Activated CD8-positive, alpha-beta T cell treated with anti-CD3 and anti-CD28 coated beads for 36 hours (primary cell): ENCODE data around the gene PTPRH. TPM values are rescaled to one million over a fixed set of nuclear protein-coding genes. Genes with fewer than 3 reads are reported as not detected.

Source experiments
- ATAC-seq: fragments of 200-7000 bp; cut with Tn5 transposase; one replicate; pipeline ENCODE4 v1.10.0; 2021; ENCODE audit warnings: mild to moderate bottlenecking, moderate library complexity
- CTCF ChIA-PET: fragments of 350-600 bp; sonication (Branson Sonifier 250); formaldehyde crosslinking; loops from one replicate; lab custom pipeline; 2021; ENCODE audit warnings: antibody characterized with exemption; lab: Charles Lee
- POLR2A ChIA-PET: fragments of 350-600 bp; sonication (Branson Sonifier 250); formaldehyde crosslinking; loops from one replicate; lab custom pipeline; 2021; ENCODE audit warnings: antibody characterized with exemption; lab: Charles Lee
- DNase-seq: peaks from one replicate; pipeline ENCODE4 v3.0.0-alpha.2; 2020
- H3K27ac Mint-ChIP-seq: one replicate; pipeline ENCODE4 v1.8.0; 2021; ENCODE audit warnings: mild to moderate bottlenecking, mixed read lengths
- H3K27me3 Mint-ChIP-seq: one replicate; pipeline ENCODE4 v1.8.0; 2021; ENCODE audit warnings: mixed read lengths
- H3K36me3 Mint-ChIP-seq: one replicate; pipeline ENCODE4 v1.8.0; 2021; ENCODE audit warnings: low read depth, mixed read lengths
- H3K4me1 Mint-ChIP-seq: one replicate; pipeline ENCODE4 v1.8.0; 2021; ENCODE audit warnings: low read depth, mixed read lengths
- H3K4me3 Mint-ChIP-seq: one replicate; pipeline ENCODE4 v1.8.0; 2021; ENCODE audit warnings: mild to moderate bottlenecking, moderate library complexity, mixed read lengths
- H3K9me3 Mint-ChIP-seq: one replicate; pipeline ENCODE4 v1.8.0; 2021; ENCODE audit warnings: mixed read lengths
- intact Hi-C: fragments of 100-400 bp; cut with micrococcal nuclease; formaldehyde crosslinking; loops from one replicate; pipeline ENCODE4 v1.10.0; 2022
- total RNA-seq, 2 experiments: library from RNA; stranded (reverse); gene quantifications; one replicate each; pipeline ENCODE4 v1.2.3, GENCODE V29; 2021
- TF ChIP-seq, protein P1 (sequence below): fragments of 200-600 bp; IDR thresholded peaks from one replicate; pipeline ENCODE4 v1.8.0; 2022; ENCODE audit warnings: antibody characterized with exemption, mild to moderate bottlenecking

The PTPRH gene
- total RNA-seq, 2 experiments from 2014 or later, result not detected

- ChIA-PET CTCF (no interaction called here), POLR2A (interaction anchor here (0.9 to 1.3 kb wide), 2 partner anchors 10 to 14 kb away, joined by 3 read pairs; no protein-coding TSS in a partner anchor)
- TF ChIP-seq, protein P1, sequence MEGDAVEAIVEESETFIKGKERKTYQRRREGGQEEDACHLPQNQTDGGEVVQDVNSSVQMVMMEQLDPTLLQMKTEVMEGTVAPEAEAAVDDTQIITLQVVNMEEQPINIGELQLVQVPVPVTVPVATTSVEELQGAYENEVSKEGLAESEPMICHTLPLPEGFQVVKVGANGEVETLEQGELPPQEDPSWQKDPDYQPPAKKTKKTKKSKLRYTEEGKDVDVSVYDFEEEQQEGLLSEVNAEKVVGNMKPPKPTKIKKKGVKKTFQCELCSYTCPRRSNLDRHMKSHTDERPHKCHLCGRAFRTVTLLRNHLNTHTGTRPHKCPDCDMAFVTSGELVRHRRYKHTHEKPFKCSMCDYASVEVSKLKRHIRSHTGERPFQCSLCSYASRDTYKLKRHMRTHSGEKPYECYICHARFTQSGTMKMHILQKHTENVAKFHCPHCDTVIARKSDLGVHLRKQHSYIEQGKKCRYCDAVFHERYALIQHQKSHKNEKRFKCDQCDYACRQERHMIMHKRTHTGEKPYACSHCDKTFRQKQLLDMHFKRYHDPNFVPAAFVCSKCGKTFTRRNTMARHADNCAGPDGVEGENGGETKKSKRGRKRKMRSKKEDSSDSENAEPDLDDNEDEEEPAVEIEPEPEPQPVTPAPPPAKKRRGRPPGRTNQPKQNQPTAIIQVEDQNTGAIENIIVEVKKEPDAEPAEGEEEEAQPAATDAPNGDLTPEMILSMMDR, result no peak
- no peaks in the 10 kb centered on the region for H3K9me3 Mint-ChIP-seq
- intact Hi-C loops, result no loop called here
- no peaks in the 10 kb centered on the region for H3K27me3 Mint-ChIP-seq
- H3K4me3 Mint-ChIP-seq, result no peak overlapping the region
- no peak overlapping the region for H3K27ac Mint-ChIP-seq
- ATAC-seq (no peak), DNase-seq (no peak)
- H3K36me3 Mint-ChIP-seq, result peaks cover 30% of the 10 kb centered on the region
- peaks cover 14% of the 10 kb centered on the region for H3K4me1 Mint-ChIP-seq
Observed at GRCh38 chr19:55245236-55245904, 36.1 kb upstream of the PTPRH start.

DNA sequence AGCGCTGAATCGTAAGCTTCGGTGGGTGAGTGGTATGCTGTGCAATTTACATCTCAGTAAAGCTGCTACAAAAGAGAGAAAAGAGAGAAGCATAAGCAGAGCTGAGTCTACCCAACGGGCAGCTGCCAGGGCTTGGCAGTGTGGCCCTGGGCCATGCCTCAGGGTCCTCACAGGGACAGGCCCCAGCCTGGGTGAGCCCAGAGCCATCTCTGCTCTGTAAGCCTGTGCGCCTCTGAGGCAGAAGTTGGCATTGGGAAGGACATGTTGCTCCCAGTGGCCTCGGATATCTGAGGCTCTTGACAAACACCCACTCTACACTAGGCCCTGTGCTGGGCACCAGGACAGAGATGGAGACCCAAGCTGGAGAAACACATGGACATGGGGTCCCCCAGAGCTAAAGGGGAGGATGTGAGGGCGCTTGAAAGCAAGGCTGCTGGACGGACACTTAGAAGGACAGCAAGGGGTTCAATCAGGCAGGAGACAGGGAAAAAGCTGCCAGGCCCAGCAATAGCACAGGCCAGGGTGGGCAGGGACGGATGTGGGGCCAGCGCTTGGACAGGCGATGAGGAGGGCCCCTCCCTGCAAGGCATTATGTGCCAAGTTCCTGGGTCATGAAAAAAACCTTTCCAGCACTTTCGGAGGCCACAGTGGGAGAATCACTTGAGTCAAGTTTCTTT, 34.8 kb upstream of the PTPRH start:
- no peak overlapping the region for H3K27ac Mint-ChIP-seq
- POLR2A ChIA-PET, result interaction anchor here (1.0 to 1.2 kb wide), 2 partner anchors 10 to 164 kb away, joined by 3 read pairs; partner anchors contain the start of gene UBE2S
- ATAC-seq, result no peak

GRCh38 chr19:55242517-55242916, 33.2 kb upstream of the PTPRH start:
- intact Hi-C loops, result no loop called here
- ChIA-PET CTCF (interaction anchor here (0.7 kb wide), 1 partner anchor 8 kb away, joined by 3 read pairs; no protein-coding TSS in a partner anchor), POLR2A (interaction anchor here (1.3 to 1.5 kb wide), 2 partner anchors 9 to 11 kb away, joined by 5 to 6 read pairs; no protein-coding TSS in a partner anchor)
- no peak for ATAC-seq
- no peaks in the 10 kb centered on the region for H3K9me3 Mint-ChIP-seq
- TF ChIP-seq, protein P1, result no peak
- H3K4me1 Mint-ChIP-seq, result no peaks in the 10 kb centered on the region
- no peak for DNase-seq
- H3K27ac Mint-ChIP-seq, result peak overlapping the region; percentile 14
- peaks cover 37% of the 10 kb centered on the region for H3K36me3 Mint-ChIP-seq
- H3K27me3 Mint-ChIP-seq, result no peaks in the 10 kb centered on the region
- no peak overlapping the region for H3K4me3 Mint-ChIP-seq

More for the DNA sequence above, 34.8 kb upstream of the PTPRH start:
- H3K27me3 Mint-ChIP-seq, result no peaks in the 10 kb centered on the region
- H3K4me1 Mint-ChIP-seq, result peaks cover 13% of the 10 kb centered on the region
- no peak for DNase-seq
- intact Hi-C loops, result no loop called here
- H3K36me3 Mint-ChIP-seq, result peaks cover 34% of the 10 kb centered on the region
- CTCF ChIA-PET, result interaction anchor here (0.7 to 1.2 kb wide), 2 partner anchors 84 to 260 kb away, joined by 3 read pairs; no protein-coding TSS in a partner anchor
- no peaks in the 10 kb centered on the region for H3K9me3 Mint-ChIP-seq
- TF ChIP-seq, protein P1, result no peak
- no peak overlapping the region for H3K4me3 Mint-ChIP-seq

GRCh38 chr19:55241935-55242464, 32.7 kb upstream of the PTPRH start:
- intact Hi-C loops, result no loop called here
- POLR2A ChIA-PET, result interaction anchor here (1.3 to 1.5 kb wide), 2 partner anchors 9 to 12 kb away, joined by 5 to 6 read pairs; no protein-coding TSS in a partner anchor
- CTCF ChIA-PET, result no interaction called here

More at GRCh38 chr19:55241935-55242464, 32.7 kb upstream of the PTPRH start:
- Mint-ChIP-seq H3K9me3 (no peaks in the 10 kb centered on the region), H3K27ac (no peak overlapping the region), H3K27me3 (no peaks in the 10 kb centered on the region), H3K36me3 (peaks cover 42% of the 10 kb centered on the region), H3K4me1 (no peaks in the 10 kb centered on the region), H3K4me3 (no peak overlapping the region)
- ATAC-seq, result no peak
- TF ChIP-seq, protein P1, result no peak
- DNase-seq, result no peak
